MM.1S (cell line): ENCODE results near the gene MAGI1.

Experiments
- DNase-seq: peaks from one replicate; pipeline ENCODE4 v3.0.0-alpha.2; 2015
- H2AFZ ChIP-seq: fragments of 300-600 bp; sonication (generic); 2 replicates; pipeline ENCODE4 v1.6.0; 2016; ENCODE audit warnings: antibody characterized with exemption, low read length
- H3F3A ChIP-seq: fragments of 300-600 bp; sonication (generic); 2 replicates; pipeline ENCODE4 v1.6.1; 2016; ENCODE audit warnings: mild to moderate bottlenecking, antibody characterized with exemption, low read length, moderate library complexity, mixed read lengths; ENCODE audit not compliant: insufficient read depth
- H3K27ac ChIP-seq: fragments of 300-600 bp; sonication (generic); 2 replicates; pipeline ENCODE4 v1.5.1; 2016; ENCODE audit warnings: mild to moderate bottlenecking, low read length
- H3K27me3 ChIP-seq: fragments of 300-600 bp; sonication (generic); replicated peaks from 2 replicates; pipeline ENCODE4 v1.6.0; 2016; ENCODE audit warnings: low read length; ENCODE audit not compliant: insufficient read depth
- H3K36me3 ChIP-seq: fragments of 300-600 bp; sonication (generic); replicated peaks from 2 replicates; pipeline ENCODE4 v1.6.1; 2016; ENCODE audit warnings: mild to moderate bottlenecking, low read length, mixed read lengths; ENCODE audit not compliant: insufficient read depth
- H3K4me1 ChIP-seq: fragments of 300-600 bp; sonication (generic); 2 replicates; pipeline ENCODE4 v1.6.1; 2016; ENCODE audit warnings: low read length, mixed read lengths
- H3K4me2 ChIP-seq: fragments of 300-600 bp; sonication (generic); 2 replicates; pipeline ENCODE4 v1.6.0; 2016; ENCODE audit warnings: low read depth, low read length
- H3K4me3 ChIP-seq: fragments of 300-600 bp; sonication (generic); 2 replicates; pipeline ENCODE4 v1.5.1; 2016; ENCODE audit warnings: low read length, mixed read lengths
- H3K79me2 ChIP-seq: fragments of 300-600 bp; sonication (generic); 2 replicates; pipeline ENCODE4 v1.6.1; 2016; ENCODE audit warnings: mixed run types, low read length, mixed read lengths
- H3K9ac ChIP-seq: fragments of 300-600 bp; sonication (generic); 2 replicates; pipeline ENCODE4 v1.6.1; 2016; ENCODE audit warnings: low read length, mixed read lengths
- H3K9me2 ChIP-seq: fragments of 300-600 bp; sonication (generic); replicated peaks from 2 replicates; pipeline ENCODE4 v1.6.1; 2016; ENCODE audit warnings: mild to moderate bottlenecking, low read length, mixed read lengths; ENCODE audit not compliant: insufficient read depth
- H3K9me3 ChIP-seq: fragments of 300-600 bp; sonication (generic); replicated peaks from 2 replicates; pipeline ENCODE4 v1.6.1; 2016; ENCODE audit warnings: mild to moderate bottlenecking, low read length, mixed read lengths; ENCODE audit not compliant: insufficient read depth
- H4K20me1 ChIP-seq: fragments of 300-600 bp; sonication (generic); 2 replicates; pipeline ENCODE4 v1.6.1; 2016; ENCODE audit warnings: mild to moderate bottlenecking, low read length, moderate library complexity, mixed read lengths; ENCODE audit not compliant: insufficient read depth
- EZH2 ChIP-seq: fragments of 300-600 bp; sonication (generic); optimal IDR thresholded peaks from 2 replicates; pipeline ENCODE3; 2017; ENCODE audit warnings: low read depth, mild to moderate bottlenecking, antibody characterized with exemption, low read length, mixed read lengths
- EZH2phosphoT487 ChIP-seq: fragments of 300-600 bp; sonication (generic); IDR thresholded peaks from 2 replicates; pipeline ENCODE4 v1.6.1; 2018; ENCODE audit warnings: antibody characterized with exemption, low read length
- TF ChIP-seq, protein P1 (sequence below): fragments of 300-600 bp; sonication (generic); IDR thresholded peaks from 2 replicates; pipeline ENCODE4 v1.5.1; 2016; ENCODE audit warnings: antibody characterized with exemption, low read length, mixed read lengths

MAGI1 gene

DNA sequence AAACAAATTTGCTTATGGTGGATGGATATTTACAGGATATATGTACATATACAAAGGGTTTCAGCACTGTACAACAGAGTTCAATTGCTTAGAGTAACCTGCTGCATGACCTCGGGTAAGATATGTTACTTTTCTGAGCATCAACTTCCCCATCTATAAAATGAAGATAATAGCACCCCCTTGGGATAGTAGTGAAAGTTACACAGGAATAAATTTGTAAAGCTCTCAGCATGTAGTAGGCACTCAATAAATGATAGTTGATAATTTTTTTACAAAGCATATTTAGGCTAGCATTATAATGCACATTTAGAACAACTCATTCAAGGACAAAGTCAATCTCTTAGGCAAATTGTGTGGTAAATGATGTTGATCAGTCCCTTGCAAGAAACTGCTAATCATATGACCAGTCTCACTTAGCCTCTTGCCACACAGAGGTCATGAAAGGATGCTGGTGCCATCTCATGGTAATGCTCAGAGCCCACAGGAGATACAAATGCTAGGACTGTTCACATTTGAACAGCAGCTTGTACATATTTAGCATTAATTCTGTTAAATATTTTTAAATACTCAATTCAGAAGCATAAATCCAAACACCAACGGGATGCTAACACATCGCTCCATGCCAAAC is 123.9 kb downstream of the MAGI1 start:
- Histone ChIP-seq H3K36me3 (no peaks in the 10 kb centered on the region), H4K20me1 (no peaks in the 10 kb centered on the region), H3K4me1 (no peaks in the 10 kb centered on the region), H3F3A (no peaks in the 10 kb centered on the region), H3K27me3 (no peaks in the 10 kb centered on the region), H3K9ac (no peak overlapping the region), H2AFZ (no peak overlapping the region), H3K4me2 (no peak overlapping the region), H3K79me2 (no peaks in the 10 kb centered on the region), H3K9me3 (no peaks in the 10 kb centered on the region), H3K9me2 (no peaks in the 10 kb centered on the region), H3K27ac (no peak overlapping the region), H3K4me3 (no peak overlapping the region)
- DNase-seq: peak; percentile 9
- TF ChIP-seq, protein P1, sequence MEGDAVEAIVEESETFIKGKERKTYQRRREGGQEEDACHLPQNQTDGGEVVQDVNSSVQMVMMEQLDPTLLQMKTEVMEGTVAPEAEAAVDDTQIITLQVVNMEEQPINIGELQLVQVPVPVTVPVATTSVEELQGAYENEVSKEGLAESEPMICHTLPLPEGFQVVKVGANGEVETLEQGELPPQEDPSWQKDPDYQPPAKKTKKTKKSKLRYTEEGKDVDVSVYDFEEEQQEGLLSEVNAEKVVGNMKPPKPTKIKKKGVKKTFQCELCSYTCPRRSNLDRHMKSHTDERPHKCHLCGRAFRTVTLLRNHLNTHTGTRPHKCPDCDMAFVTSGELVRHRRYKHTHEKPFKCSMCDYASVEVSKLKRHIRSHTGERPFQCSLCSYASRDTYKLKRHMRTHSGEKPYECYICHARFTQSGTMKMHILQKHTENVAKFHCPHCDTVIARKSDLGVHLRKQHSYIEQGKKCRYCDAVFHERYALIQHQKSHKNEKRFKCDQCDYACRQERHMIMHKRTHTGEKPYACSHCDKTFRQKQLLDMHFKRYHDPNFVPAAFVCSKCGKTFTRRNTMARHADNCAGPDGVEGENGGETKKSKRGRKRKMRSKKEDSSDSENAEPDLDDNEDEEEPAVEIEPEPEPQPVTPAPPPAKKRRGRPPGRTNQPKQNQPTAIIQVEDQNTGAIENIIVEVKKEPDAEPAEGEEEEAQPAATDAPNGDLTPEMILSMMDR: no peak
- TF ChIP-seq EZH2phosphoT487: no peak
- no peak for TF ChIP-seq EZH2

GRCh38 chr3:65914032-65914739 is 124.5 kb downstream of the MAGI1 start:
- no peaks in the 10 kb centered on the region for H3K79me2 ChIP-seq
- no peaks in the 10 kb centered on the region for H3K27me3 ChIP-seq
- no peak overlapping the region for H3K27ac ChIP-seq
- no peaks in the 10 kb centered on the region for H3K4me1 ChIP-seq
- H3K4me3 ChIP-seq: no peak overlapping the region
- H3K9me2 ChIP-seq: no peaks in the 10 kb centered on the region
- H4K20me1 ChIP-seq: no peaks in the 10 kb centered on the region
- no peak for DNase-seq
- H3K36me3 ChIP-seq: no peaks in the 10 kb centered on the region
- H3F3A ChIP-seq: no peaks in the 10 kb centered on the region
- H3K9me3 ChIP-seq: no peaks in the 10 kb centered on the region
- no peak overlapping the region for H2AFZ ChIP-seq
- H3K9ac ChIP-seq: no peak overlapping the region
- TF ChIP-seq, protein P1: no peak
- no peak for TF ChIP-seq EZH2
- no peak overlapping the region for H3K4me2 ChIP-seq

DNA sequence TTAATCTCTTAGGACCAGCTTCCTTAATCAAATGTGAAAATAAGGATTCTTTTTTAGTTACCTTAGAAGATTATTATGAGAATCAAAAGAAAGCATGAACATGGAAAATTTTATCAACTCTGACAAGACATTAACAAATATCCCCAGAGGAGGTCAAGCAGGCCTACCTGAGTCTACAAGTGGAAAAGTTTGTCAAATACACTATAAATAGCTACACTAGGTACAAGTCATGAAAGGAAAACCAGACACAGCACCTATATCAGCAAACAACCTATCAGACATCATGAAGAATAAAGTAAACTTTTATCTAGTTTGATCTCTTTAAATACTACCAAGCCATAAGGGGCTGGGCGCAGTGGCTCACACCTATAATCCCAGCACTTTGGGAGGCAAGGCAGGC is 126.1 kb downstream of the MAGI1 start:
- Histone ChIP-seq H2AFZ (no peak overlapping the region), H3K27ac (no peak overlapping the region), H4K20me1 (no peaks in the 10 kb centered on the region), H3K9me3 (no peaks in the 10 kb centered on the region), H3K27me3 (no peaks in the 10 kb centered on the region), H3K4me1 (no peaks in the 10 kb centered on the region), H3K9me2 (no peaks in the 10 kb centered on the region), H3K9ac (no peak overlapping the region), H3K4me2 (no peak overlapping the region), H3K4me3 (no peak overlapping the region), H3K36me3 (no peaks in the 10 kb centered on the region), H3K79me2 (no peaks in the 10 kb centered on the region), H3F3A (no peaks in the 10 kb centered on the region)
- DNase-seq: no peak
- no peak for TF ChIP-seq EZH2
- TF ChIP-seq, protein P1: no peak
- no peak for TF ChIP-seq EZH2phosphoT487
